HepG2 (cell line): ENCODE data around the gene APOC1. TPM values are rescaled to one million over a fixed set of nuclear protein-coding genes. Genes with fewer than 3 reads are reported as not detected.

Experiments used
- BRF2 ChIP-seq: sonication (generic); formaldehyde crosslinking; IDR thresholded peaks from 2 replicates; pipeline ENCODE4 v1.8.1; 2022; ENCODE audit warnings: mild to moderate bottlenecking, missing genetic modification reagents
- CENPX ChIP-seq: sonication (generic); formaldehyde crosslinking; IDR thresholded peaks from 2 replicates; pipeline ENCODE4 v1.9.0; 2021; ENCODE audit warnings: mild to moderate bottlenecking, missing genetic modification reagents, moderate library complexity
- HNF4G ChIP-seq, 2 experiments: sonication (generic) in 1 of 2; formaldehyde crosslinking in 1 of 2; IDR thresholded peaks; 2 replicates each; pipeline versions ENCODE4 v1.4.0 to v1.6.1; 2011 to 2020; ENCODE audit warnings: borderline replicate concordance in 2 of 2, low read depth in 2 of 2, mild to moderate bottlenecking in 2 of 2, low read length in 1 of 2, missing genetic modification reagents in 1 of 2, moderate library complexity in 1 of 2
- KDM5B ChIP-seq: sonication (generic); formaldehyde crosslinking; IDR thresholded peaks from 2 replicates; pipeline ENCODE4 v1.4.0; 2020; ENCODE audit warnings: missing genetic modification reagents, mild to moderate bottlenecking, borderline replicate concordance
- NONO ChIP-seq, 2 experiments: fragments of 450-650 bp in 1 of 2; sonication (generic) in 1 of 2; formaldehyde crosslinking in 1 of 2; IDR thresholded peaks in 1 of 2; conservative IDR thresholded peaks in 1 of 2; 2 replicates each; pipeline versions ENCODE4 v1.6.1 to v1.8.0; 2017 to 2022; ENCODE audit warnings: mild to moderate bottlenecking in 1 of 2, missing genetic modification reagents in 1 of 2, moderate library complexity in 1 of 2
- NR2F2 ChIP-seq: IDR thresholded peaks from 2 replicates; pipeline ENCODE4 v1.6.1; 2012; ENCODE audit warnings: low read depth, inconsistent platforms, borderline replicate concordance
- SOX13 ChIP-seq, 3 experiments: fragments of 450-650 bp in 1 of 3; sonication (generic) in 1 of 3; formaldehyde crosslinking in 1 of 3; IDR thresholded peaks in 2 of 3; conservative IDR thresholded peaks in 1 of 3; 2 replicates each; pipeline versions ENCODE4 v1.5.0 to v1.6.1; 2016 to 2020; ENCODE audit warnings: antibody characterized with exemption in 1 of 3, mild to moderate bottlenecking in 1 of 3, missing compliant biosample characterization in 1 of 3, missing genetic modification reagents in 1 of 3, moderate library complexity in 1 of 3
- TAF1 ChIP-seq: sonication (generic); formaldehyde crosslinking; IDR thresholded peaks from 2 replicates; pipeline ENCODE4 v1.4.0; 2020; ENCODE audit warnings: missing genetic modification reagents
- TCF7 ChIP-seq: sonication (generic); IDR thresholded peaks from 2 replicates; pipeline ENCODE4 v1.6.1; 2016; ENCODE audit warnings: antibody characterized with exemption, low read depth
- TFDP2 ChIP-seq: sonication (generic); formaldehyde crosslinking; IDR thresholded peaks from 2 replicates; pipeline ENCODE4 v1.4.0; 2020; ENCODE audit warnings: missing genetic modification reagents
- ZBED4 ChIP-seq: sonication (generic); formaldehyde crosslinking; IDR thresholded peaks from 2 replicates; pipeline ENCODE4 v1.4.0; 2020; ENCODE audit warnings: missing genetic modification reagents, borderline replicate concordance
- ZBTB10 ChIP-seq: sonication (generic); formaldehyde crosslinking; IDR thresholded peaks from 2 replicates; pipeline ENCODE4 v1.4.0; 2020; ENCODE audit warnings: missing genetic modification reagents, borderline replicate concordance
- ZNF225 ChIP-seq: sonication (generic); formaldehyde crosslinking; IDR thresholded peaks from 2 replicates; pipeline ENCODE4 v1.4.0; 2020; ENCODE audit warnings: mild to moderate bottlenecking, missing genetic modification reagents
- ZNF446 ChIP-seq: sonication (generic); formaldehyde crosslinking; IDR thresholded peaks from 2 replicates; pipeline ENCODE4 v1.5.0; 2020; ENCODE audit warnings: mild to moderate bottlenecking, missing genetic modification reagents
- ZNF577 ChIP-seq: sonication (generic); formaldehyde crosslinking; IDR thresholded peaks from 2 replicates; pipeline ENCODE4 v1.4.0; 2020; ENCODE audit warnings: mild to moderate bottlenecking, low read depth, missing genetic modification reagents, borderline replicate concordance
- ZNF747 ChIP-seq: sonication (generic); formaldehyde crosslinking; IDR thresholded peaks from 2 replicates; pipeline ENCODE4 v1.8.1; 2023; ENCODE audit warnings: missing genetic modification reagents, mild to moderate bottlenecking, borderline replicate concordance
- polyA plus RNA-seq, 8 experiments: library from polyadenylated mRNA; depleted of rRNA in 3 of 8; stranded (reverse) in 7 of 8; unstranded in 1 of 8; fragments of >200 nt; fragmentation: Illumina TruSeq in 4 of 8; extraction: Trizol in 4 of 8; gene quantifications; 2 replicates each; pipeline versions ENCODE4 v1.2.1 to v1.2.3, GENCODE V29; 2011 to 2016; ENCODE audit warnings: low read depth in 4 of 8, missing spikeins in 1 of 8, mixed read lengths in 1 of 8; ENCODE audit not compliant: insufficient read depth in 1 of 8
- total RNA-seq, 5 experiments: library from RNA; depleted of rRNA; stranded (reverse); fragments of >200 nt; fragmentation: Illumina TruSeq; extraction: Trizol; gene quantifications; 2 replicates each; pipeline ENCODE4 v1.2.3, GENCODE V29; 2016; ENCODE audit warnings: low read depth in 1 of 5

Gene APOC1
- total and polyA plus RNA-seq, 2 of the 13 experiments (the other 11 are each of a cell fraction or from before 2014, with no cell fraction given) = 600 to 1,235 TPM

GRCh38 chr19:44890366-44891015, 23.9 kb upstream of the APOC1 start (continued):
- TF ChIP-seq ZBED4 (CRISPR knock-in tag) (peak; percentile 29; the same call in 1 of the 2 replicates), KDM5B (CRISPR knock-in tag) (no peak), BRF2 (no peak; the same call in 1 of the 2 replicates), TAF1 (peak; percentile 79), ZNF446 (CRISPR knock-in tag) (no peak), ZNF747 (no peak), TCF7 (no peak), ZBTB10 (no peak), TFDP2 (CRISPR knock-in tag) (peak; percentile 58; the same call in 1 of the 2 replicates), SOX13 (IDR thresholded peaks at IDR 0.05) (peak; percentile 49; the same call in 1 of the 2 replicates), SOX13 (CRISPR knock-in tag; conservative IDR thresholded peaks at IDR 0.05 in 1 of 2, IDR thresholded peaks at IDR 0.05 in 1 of 2) (peak in 1 of 2 experiments; percentile 19; a peak in 1 of 4 replicates), CENPX (no peak), ZNF225 (CRISPR knock-in tag) (no peak), ZNF577 (CRISPR knock-in tag) (no peak), HNF4G (IDR thresholded peaks at IDR 0.05; ENCODE audit: borderline replicate concordance, low read depth, low read length) (peak; percentile 26; the same call in 1 of the 2 replicates), HNF4G (CRISPR knock-in tag; IDR thresholded peaks at IDR 0.05; ENCODE audit: borderline replicate concordance, low read depth) (no peak), NR2F2 (peak; percentile 78), NONO (IDR thresholded peaks at IDR 0.05) (no peak), NONO (CRISPR knock-in tag; conservative IDR thresholded peaks at IDR 0.05) (peak; percentile 54)
